IPS DF 19.7 (cell line): ENCODE data around the gene PIBF1.
"Not testable (repeated sequence)": the region's sequence is repeated elsewhere in the genome, so short reads cannot be mapped to it uniquely, and the experiment has no call there.

Experiments used
- DNase-seq: peaks from one replicate; pipeline ENCODE4 v3.0.0-alpha.2; 2013; ENCODE audit warnings: low read depth, low spot score

PIBF1 gene

GRCh38 chr13:72781451-72782439 lies at the start of gene PIBF1, which contains the start of gene DIS3:
Gene PIBF1, plus strand, starts transcription at chr13:72782133. Its CDS starts 1,337 bp downstream, at chr13:72783470.
Gene DIS3, minus strand, starts transcription at chr13:72781900. Its CDS starts 68 bp downstream, at chr13:72781832.
- DNase-seq: peak; percentile 96

DNA sequence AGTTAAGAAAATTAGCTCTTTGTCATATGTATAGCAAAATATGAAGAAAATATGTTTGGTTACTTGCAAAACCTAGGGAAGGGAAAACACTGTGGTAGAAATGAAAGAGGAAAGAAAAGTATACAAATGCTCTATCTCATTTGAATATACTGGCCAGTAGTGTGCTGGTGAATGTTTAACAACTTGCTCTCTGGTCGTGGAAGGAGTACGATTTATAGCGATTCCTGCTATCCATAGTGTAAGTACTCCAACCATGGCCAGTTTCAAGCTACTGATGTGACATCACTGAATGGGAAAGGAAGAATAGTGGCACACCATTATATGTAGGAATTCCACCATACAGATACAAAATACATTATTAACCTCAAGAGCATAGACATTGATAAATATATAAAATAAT lies 44.9 kb upstream of the PIBF1 start:
- DNase-seq: no peak

GRCh38 chr13:72740015-72740414 lies 41.9 kb upstream of the PIBF1 start:
- DNase-seq: no peak

GRCh38 chr13:72745260-72745659 lies 36.7 kb upstream of the PIBF1 start:
- DNase-seq: no peak

DNA sequence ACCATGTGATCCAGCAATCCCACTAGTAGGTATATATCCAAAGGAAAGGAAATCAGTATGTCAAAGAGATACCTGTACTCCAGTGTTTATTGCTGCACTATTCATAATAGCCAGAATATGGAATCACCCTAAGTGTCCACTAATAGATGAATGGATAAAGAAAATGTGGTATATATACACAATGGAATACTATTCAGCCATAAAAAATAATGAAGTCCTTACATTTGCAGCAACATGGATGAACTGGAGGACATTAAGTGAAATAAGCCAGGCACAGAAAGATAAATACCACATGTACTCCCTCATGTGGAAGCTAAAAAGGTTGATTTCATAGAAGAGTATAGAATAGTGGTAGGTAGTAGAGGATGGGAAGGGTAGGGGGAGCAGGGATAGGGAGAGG lies 30.7 kb upstream of the PIBF1 start:
- DNase-seq: no peak

- no peak for DNase-seq
Observed at GRCh38 chr13:72754111-72754510, 27.8 kb upstream of the PIBF1 start.

GRCh38 chr13:72757792-72758535 lies 24.0 kb upstream of the PIBF1 start:
- no peak for DNase-seq

DNA sequence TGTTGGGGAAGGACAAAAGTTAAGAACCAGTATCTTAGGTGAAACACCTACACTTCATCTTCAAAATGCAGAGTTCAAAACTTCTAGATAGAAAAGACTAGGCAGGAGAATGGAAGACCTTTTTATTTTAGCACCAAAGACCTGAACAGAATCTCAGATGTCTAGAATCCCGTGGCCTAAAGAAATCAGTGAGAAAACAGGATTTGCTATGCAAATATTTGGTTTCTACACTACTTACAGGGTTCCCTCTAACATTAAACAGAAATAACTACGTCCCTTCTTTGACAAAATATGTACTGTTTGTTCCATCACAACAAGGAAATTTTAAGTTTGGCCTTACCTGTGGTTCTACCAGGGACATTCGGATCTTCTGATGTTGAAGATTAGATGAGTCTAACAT lies 21.7 kb upstream of the PIBF1 start:
- no peak for DNase-seq

DNA sequence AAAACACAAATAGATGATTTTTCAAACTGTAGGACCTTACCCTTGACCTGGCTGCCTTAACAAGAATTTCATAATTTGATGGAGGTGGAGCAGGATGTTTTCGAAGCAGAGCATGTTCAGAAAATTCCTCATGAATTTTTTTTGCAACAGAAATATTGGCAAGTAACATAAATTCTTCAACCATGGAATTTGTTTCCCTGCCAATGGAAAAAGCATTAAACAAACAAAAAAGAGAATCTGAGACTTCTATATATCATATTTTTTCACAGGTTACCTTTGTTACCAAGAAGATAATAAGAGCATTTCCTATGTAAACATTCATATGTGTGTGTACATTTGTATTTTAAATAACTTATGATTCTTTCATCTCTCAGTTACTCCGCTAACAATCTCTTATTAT lies 18.5 kb upstream of the PIBF1 start:
- no peak for DNase-seq

GRCh38 chr13:72774019-72774418 lies 7.9 kb upstream of the PIBF1 start:
- DNase-seq: no peak

DNA sequence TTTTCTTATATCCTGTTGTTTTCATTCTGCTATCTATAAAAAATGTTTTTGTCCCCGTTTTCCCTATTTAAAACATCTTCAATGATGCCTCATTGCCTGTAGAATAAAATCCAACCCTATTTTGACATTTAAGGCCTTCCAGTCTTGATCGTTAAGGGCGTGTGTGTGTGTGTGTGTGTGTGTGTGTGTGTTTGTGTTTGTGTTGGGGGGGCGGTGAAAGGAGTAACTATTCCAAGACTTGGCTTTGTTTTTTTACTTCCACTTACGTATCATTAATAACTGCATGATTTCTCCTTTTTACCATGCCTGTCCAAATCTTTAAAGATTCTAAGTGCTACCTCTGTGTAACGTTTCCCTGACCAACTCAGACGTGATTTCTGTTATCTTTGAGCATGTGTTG lies 784 bp downstream of the PIBF1 start:
- no peak for DNase-seq

GRCh38 chr13:72784679-72785078 lies 2.7 kb downstream of the PIBF1 start:
- DNase-seq: not testable (repeated sequence)

DNA sequence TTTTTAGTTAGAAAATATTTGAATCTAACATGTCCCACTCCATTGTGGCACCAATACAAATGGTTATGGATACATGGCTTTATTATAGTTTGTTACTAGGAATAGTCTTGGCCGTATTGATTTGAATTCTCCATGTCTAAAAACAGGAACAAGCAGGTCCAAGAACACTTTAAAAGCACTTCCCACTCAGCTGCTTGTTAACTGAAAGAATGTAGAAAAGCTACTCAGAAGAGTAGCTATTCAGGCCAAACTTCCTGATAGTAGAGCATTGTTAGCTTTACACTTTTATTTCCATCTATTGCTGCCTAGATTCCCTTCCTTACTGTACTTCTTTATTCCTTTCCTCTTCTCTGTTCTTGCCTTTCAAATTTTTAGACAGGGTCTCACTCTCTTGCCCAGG lies 6.9 kb downstream of the PIBF1 start:
- no peak for DNase-seq

GRCh38 chr13:72792640-72793039 lies 10.7 kb downstream of the PIBF1 start:
- no peak for DNase-seq

DNA sequence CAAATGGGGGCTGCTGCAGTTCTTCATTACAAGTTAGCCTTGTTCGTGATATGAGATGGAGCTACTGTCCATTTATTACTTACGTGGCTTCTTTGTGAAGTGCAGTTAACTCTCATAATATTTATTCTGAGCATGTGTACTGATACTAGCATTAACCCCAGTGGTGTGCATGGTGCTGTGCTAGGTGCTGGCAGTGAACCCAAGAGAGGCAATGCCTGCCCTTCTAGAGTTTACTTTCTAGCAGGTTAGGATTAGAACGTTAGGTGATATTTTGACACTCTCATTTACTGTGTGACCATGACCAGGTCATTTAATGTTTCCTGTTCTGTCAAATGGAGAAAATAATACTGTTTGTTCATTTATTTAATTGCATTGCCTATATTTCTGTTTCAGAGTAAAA lies 16.9 kb downstream of the PIBF1 start:
- DNase-seq: no peak

GRCh38 chr13:72804301-72804700 lies 22.4 kb downstream of the PIBF1 start:
- DNase-seq: no peak

- DNase-seq: no peak
Observed at GRCh38 chr13:72805676-72806346, 23.9 kb downstream of the PIBF1 start.

DNA sequence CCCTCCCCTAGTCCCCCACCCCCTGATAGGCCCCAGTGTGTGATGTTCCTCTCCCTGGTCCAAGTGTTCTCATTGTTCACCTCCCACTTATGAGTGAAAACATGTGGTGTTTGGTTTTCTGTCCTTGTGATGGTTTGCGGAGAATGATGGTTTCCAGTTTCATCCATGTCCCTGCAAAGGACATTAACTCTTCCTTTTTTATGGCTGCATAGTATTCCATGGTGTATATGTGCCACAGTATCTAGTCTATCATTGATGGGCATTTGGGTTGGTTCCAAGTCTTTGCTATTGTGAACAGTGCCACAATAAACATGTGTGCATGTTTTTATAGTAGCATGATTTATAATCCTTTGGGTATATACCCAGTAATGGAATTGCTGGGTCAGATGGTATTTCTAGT lies 24.6 kb downstream of the PIBF1 start:
- not testable (repeated sequence) for DNase-seq

GRCh38 chr13:72808917-72809500 lies 27.1 kb downstream of the PIBF1 start:
- DNase-seq: no peak

DNA sequence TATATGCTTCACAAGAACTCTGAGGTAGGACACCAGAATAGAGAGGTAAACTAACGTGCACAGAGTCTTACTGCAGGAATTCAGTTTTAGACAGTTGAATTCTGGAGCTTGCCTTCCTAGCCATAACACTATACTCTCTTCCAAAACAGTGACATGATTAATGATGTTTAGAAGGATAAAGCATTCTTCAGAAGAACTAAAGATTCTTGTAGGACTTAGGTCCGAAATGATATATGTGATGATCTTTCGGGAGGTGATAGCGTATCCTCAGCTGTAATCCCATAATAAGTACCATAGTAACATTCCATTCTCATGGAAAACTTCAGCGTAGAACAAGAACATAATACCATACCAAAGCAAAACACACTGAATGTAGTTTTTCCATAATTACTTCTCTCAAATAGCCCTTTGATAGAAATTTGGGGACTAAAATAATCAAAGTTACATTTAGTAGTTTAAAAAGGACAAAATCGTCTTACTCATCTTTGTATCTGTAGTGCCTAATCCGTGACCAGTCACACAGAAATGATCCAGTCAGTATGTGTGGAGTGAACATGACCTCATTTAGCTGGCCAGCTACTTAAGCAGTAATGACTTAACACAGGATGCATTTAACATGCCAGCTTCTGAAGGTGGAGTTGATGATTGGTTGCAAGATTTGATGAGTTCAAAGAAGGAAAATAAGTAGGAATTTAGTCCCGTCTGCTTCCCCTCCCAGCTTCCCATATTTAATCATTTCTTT lies 38.4 kb downstream of the PIBF1 start:
- DNase-seq: no peak

- no peak for DNase-seq
Observed at GRCh38 chr13:72820898-72821279, 39.0 kb downstream of the PIBF1 start.
